ENCODE results near the gene JAK1. TPM values are rescaled to one million over a fixed set of nuclear protein-coding genes. Genes with fewer than 3 reads are reported as not detected.

Gene JAK1
- total RNA-seq, 2 experiments from 2014 or later = 213 to 236 TPM

DNA sequence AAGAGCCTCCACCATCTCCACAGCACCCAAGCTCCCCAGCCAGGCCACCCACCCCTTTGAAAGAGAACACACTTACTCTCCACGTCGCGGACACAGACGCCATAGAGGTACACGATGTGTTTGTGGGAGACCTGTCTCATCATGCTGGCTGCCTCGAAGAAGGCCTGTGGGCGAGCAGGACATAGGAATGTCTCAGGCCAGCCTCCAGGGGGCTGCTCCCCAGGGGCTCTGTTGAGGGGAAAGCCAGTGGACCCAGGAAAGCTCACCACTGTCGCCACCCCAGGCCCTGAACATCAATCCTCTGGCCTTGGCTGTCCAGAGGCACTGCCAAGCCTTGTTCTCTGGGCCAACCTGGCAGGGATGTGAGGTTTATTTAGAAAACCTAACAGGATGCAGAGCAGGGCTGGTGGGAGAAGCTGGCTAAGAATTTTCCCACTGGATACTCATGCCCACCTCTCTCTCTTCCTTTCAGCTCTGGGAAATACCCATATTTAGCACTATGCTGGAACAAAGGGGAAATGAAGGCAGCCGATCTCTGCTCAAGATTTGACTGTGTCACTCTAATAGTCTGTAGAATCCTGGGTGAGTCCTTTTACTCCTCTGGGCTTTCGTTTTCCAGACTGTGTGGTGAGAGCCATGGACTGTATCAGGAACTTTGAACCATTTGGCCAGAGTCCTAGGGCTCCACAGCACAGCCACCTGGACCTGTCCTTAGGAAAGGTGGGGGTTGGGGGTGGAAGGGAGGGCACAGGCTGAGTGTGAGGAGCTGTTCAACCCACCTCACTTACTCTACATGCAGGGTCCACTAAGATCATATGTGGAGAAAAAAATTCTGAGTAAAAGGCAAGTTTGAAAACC, 119.5 kb downstream of the JAK1 start:
- no peak overlapping the region for H3K27ac Mint-ChIP-seq
- no peaks in the 10 kb centered on the region for H3K27me3 Mint-ChIP-seq
- no peak overlapping the region for H3K4me3 Mint-ChIP-seq
- peaks cover 15% of the 10 kb centered on the region for H3K4me1 Mint-ChIP-seq
- no peak for DNase-seq
- ATAC-seq (ENCODE audit: low read depth) = no peak
- POLR2A ChIA-PET = no interaction called here
- peaks cover 17% of the 10 kb centered on the region for H3K36me3 Mint-ChIP-seq
- H3K9me3 Mint-ChIP-seq = no peaks in the 10 kb centered on the region

- POLR2A ChIA-PET = no interaction called here
- Mint-ChIP-seq H3K36me3 (peaks cover 15% of the 10 kb centered on the region), H3K27me3 (no peaks in the 10 kb centered on the region), H3K4me1 (peaks cover 9% of the 10 kb centered on the region), H3K9me3 (no peaks in the 10 kb centered on the region), H3K4me3 (no peak overlapping the region), H3K27ac (no peak overlapping the region)
- no peak for DNase-seq
- no peak for ATAC-seq (ENCODE audit: low read depth)
Observed at GRCh38 chr1:64845831-64846425, 120.4 kb downstream of the JAK1 start.

- ATAC-seq (ENCODE audit: low read depth) (no peak), DNase-seq (no peak)
- Mint-ChIP-seq H3K27ac (no peak overlapping the region), H3K4me1 (no peaks in the 10 kb centered on the region), H3K9me3 (no peaks in the 10 kb centered on the region), H3K27me3 (no peaks in the 10 kb centered on the region), H3K4me3 (no peak overlapping the region), H3K36me3 (peaks cover 15% of the 10 kb centered on the region)
- POLR2A ChIA-PET = no interaction called here
Observed at GRCh38 chr1:64844609-64845008, 121.7 kb downstream of the JAK1 start.

GRCh38 chr1:64844175-64844574, 122.2 kb downstream of the JAK1 start:
- DNase-seq (no peak), ATAC-seq (ENCODE audit: low read depth) (no peak)
- H3K36me3 Mint-ChIP-seq = peaks cover 16% of the 10 kb centered on the region
- no peak overlapping the region for H3K4me3 Mint-ChIP-seq
- H3K4me1 Mint-ChIP-seq = no peaks in the 10 kb centered on the region
- H3K27me3 Mint-ChIP-seq = no peaks in the 10 kb centered on the region
- no peaks in the 10 kb centered on the region for H3K9me3 Mint-ChIP-seq
- POLR2A ChIA-PET = no interaction called here
- no peak overlapping the region for H3K27ac Mint-ChIP-seq

- H3K9me3 Mint-ChIP-seq = no peaks in the 10 kb centered on the region
- POLR2A ChIA-PET = no interaction called here
- no peak for DNase-seq
- H3K4me1 Mint-ChIP-seq = no peaks in the 10 kb centered on the region
- H3K36me3 Mint-ChIP-seq = peaks cover 15% of the 10 kb centered on the region
- H3K27me3 Mint-ChIP-seq = no peaks in the 10 kb centered on the region
- ATAC-seq (ENCODE audit: low read depth) = no peak
- no peak overlapping the region for H3K27ac Mint-ChIP-seq
- H3K4me3 Mint-ChIP-seq = no peak overlapping the region
Observed at GRCh38 chr1:64843675-64844074, 122.7 kb downstream of the JAK1 start.

DNA sequence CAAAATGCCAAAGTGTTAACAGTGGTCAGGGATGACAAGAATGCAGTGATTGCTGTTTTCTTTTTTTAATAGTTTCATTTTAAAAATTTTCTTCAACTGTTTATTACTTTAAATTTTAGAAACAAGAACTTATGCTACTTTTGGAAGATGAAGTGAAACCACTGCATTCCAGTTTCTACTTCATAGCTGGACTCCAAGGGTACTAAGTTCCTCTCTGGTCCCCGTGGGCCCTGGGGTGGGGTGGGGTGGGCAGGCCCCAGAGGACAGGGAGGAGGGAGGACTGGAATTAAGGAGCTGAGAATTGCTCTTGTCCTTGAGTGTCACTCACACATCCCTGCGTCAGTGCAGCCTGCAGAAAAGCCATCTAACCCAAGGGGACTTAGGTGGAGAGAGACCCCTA, 124.1 kb downstream of the JAK1 start:
- ATAC-seq (ENCODE audit: low read depth) (no peak), DNase-seq (no peak)
- H3K9me3 Mint-ChIP-seq = no peaks in the 10 kb centered on the region
- H3K4me1 Mint-ChIP-seq = no peaks in the 10 kb centered on the region
- peaks cover 18% of the 10 kb centered on the region for H3K36me3 Mint-ChIP-seq
- no peak overlapping the region for H3K4me3 Mint-ChIP-seq
- POLR2A ChIA-PET = no interaction called here
- no peak overlapping the region for H3K27ac Mint-ChIP-seq
- no peaks in the 10 kb centered on the region for H3K27me3 Mint-ChIP-seq

DNA sequence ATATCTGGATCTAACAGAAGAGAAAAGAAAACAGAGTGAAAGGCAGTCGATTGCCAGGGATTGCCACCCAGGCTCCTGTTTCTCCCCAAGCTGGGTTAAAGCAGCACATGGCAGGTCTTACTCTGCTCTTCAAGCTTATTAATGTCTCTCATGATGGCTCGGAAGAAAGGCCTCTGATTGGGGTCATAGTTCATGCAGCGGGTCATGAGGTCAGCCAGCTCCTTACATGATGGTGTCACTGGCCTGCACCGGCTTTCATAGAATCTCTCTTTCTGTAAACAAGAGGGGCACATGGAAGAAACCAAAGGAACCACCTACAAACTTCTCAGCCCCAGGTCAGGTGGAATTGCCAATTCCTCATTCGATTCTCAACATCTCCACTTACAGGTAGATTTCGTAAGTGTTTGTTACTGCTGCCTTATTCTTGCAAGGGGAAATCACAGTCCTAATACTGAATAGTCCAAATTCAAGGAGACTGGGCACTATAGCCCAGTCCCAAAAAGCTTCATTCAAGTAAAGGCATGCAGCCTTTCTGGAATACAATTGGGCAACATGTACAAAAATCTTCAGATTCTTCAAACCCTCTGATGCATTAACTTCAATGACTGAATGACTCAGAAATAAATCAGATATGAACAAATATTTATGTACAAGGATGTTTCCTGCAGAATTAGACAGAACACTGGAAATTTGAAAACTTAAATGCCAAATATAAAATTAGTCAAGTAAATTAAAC, 124.9 kb downstream of the JAK1 start:
- ATAC-seq (ENCODE audit: low read depth) = no peak
- no peaks in the 10 kb centered on the region for H3K4me1 Mint-ChIP-seq
- no peaks in the 10 kb centered on the region for H3K27me3 Mint-ChIP-seq
- POLR2A ChIA-PET = no interaction called here
- no peaks in the 10 kb centered on the region for H3K9me3 Mint-ChIP-seq
- H3K27ac Mint-ChIP-seq = no peak overlapping the region
- no peak for DNase-seq
- peaks cover 23% of the 10 kb centered on the region for H3K36me3 Mint-ChIP-seq
- H3K4me3 Mint-ChIP-seq = no peak overlapping the region

- no peaks in the 10 kb centered on the region for H3K9me3 Mint-ChIP-seq
- DNase-seq (no peak), ATAC-seq (ENCODE audit: low read depth) (no peak)
- H3K4me1 Mint-ChIP-seq = no peaks in the 10 kb centered on the region
- H3K36me3 Mint-ChIP-seq = peaks cover 23% of the 10 kb centered on the region
- POLR2A ChIA-PET = no interaction called here
- no peak overlapping the region for H3K27ac Mint-ChIP-seq
- H3K4me3 Mint-ChIP-seq = no peak overlapping the region
- H3K27me3 Mint-ChIP-seq = no peaks in the 10 kb centered on the region
Observed at GRCh38 chr1:64839732-64840405, 126.5 kb downstream of the JAK1 start.

DNA sequence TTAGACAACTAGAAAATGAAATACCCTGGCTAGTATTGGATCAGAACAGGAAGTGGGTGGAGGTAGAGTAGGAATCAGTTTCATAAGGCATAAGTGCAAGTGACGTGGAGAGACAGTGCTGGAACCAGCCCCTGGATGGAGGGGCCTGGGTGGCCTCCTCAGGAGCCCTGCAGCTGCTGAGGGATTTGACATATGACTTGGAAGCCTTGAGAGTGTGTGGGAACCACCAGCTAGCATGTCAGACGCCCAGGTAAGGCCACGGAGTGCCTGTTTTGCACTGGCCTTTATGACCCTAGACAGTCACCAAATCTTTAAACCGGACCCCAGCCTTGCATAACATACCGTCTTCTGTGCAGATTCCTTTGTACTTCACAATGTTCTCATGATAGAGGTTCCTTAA, 127.1 kb downstream of the JAK1 start:
- Mint-ChIP-seq H3K36me3 (peaks cover 23% of the 10 kb centered on the region), H3K4me1 (no peaks in the 10 kb centered on the region), H3K9me3 (no peaks in the 10 kb centered on the region), H3K27ac (peak overlapping the region; percentile 40), H3K27me3 (no peaks in the 10 kb centered on the region), H3K4me3 (no peak overlapping the region)
- DNase-seq = no peak
- POLR2A ChIA-PET = no interaction called here
- no peak for ATAC-seq (ENCODE audit: low read depth)

DNA sequence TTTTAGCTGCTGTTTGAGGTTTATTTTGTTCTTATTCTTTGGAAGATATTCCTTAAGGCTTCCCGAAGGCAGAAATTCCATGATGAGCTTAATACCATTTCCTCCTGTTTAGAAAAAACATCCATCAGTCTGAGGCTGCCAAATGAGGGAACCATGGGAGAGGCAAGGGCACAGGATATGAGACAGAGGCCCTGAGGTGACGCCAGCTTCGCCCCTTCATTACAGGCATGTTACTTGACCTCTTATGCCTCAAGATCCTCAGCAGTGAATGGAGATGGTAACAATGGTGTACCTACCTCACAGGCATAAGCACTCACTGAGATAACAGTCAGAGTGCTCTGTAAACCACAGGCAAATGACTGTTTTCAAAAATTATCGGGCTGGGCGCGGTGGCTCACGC, 127.9 kb downstream of the JAK1 start:
- no peaks in the 10 kb centered on the region for H3K4me1 Mint-ChIP-seq
- no peaks in the 10 kb centered on the region for H3K27me3 Mint-ChIP-seq
- no peak for DNase-seq
- H3K4me3 Mint-ChIP-seq = no peak overlapping the region
- peaks cover 23% of the 10 kb centered on the region for H3K36me3 Mint-ChIP-seq
- no peak for ATAC-seq (ENCODE audit: low read depth)
- POLR2A ChIA-PET = no interaction called here
- no peaks in the 10 kb centered on the region for H3K9me3 Mint-ChIP-seq
- no peak overlapping the region for H3K27ac Mint-ChIP-seq

DNA sequence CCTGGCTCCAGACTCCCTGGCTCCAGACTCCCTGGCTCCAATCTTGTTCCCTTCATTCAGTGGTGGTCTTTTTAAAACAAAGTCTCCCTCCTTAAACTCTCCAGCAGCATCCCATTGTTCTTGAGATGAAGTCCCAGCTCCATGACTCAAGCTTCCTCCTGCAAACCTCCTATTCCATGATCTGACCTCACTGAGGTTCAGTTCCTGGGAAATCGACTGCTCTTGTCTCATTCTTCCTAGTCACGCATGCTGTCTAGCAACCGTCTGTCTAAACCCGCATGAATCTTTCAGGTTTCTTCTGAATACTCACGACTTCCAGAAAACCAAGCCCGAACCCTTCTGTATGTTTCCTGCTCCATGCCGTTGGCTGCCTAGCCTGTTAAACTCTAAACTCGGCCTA, 129.5 kb downstream of the JAK1 start:
- H3K27ac Mint-ChIP-seq = no peak overlapping the region
- POLR2A ChIA-PET = no interaction called here
- DNase-seq (no peak), ATAC-seq (ENCODE audit: low read depth) (no peak)
- no peaks in the 10 kb centered on the region for H3K27me3 Mint-ChIP-seq
- H3K36me3 Mint-ChIP-seq = peaks cover 21% of the 10 kb centered on the region
- no peak overlapping the region for H3K4me3 Mint-ChIP-seq
- no peaks in the 10 kb centered on the region for H3K4me1 Mint-ChIP-seq
- H3K9me3 Mint-ChIP-seq = no peaks in the 10 kb centered on the region

DNA sequence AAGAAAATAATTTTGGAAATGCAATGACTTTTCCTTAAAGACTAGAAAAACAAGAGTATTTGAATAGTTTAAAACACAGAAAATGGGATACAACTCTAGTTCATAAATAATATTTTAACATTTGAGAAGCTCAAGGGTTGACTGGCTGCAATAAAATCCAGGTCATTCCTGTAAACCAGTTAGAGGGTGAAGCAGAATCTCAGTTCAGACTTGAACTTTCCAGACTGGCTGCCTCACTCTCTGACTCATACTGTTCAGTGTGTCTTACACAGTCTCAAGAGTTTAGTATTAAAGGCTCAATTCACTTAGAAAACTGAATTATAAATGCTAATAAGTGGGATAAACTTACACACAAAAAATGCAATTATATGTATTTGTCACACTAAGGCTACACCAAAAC, 131.6 kb downstream of the JAK1 start:
- H3K4me1 Mint-ChIP-seq = peaks cover 1% of the 10 kb centered on the region
- peaks cover 18% of the 10 kb centered on the region for H3K36me3 Mint-ChIP-seq
- H3K27ac Mint-ChIP-seq = no peak overlapping the region
- H3K27me3 Mint-ChIP-seq = no peaks in the 10 kb centered on the region
- POLR2A ChIA-PET = no interaction called here
- H3K9me3 Mint-ChIP-seq = no peaks in the 10 kb centered on the region
- no peak for DNase-seq
- no peak for ATAC-seq (ENCODE audit: low read depth)
- no peak overlapping the region for H3K4me3 Mint-ChIP-seq

DNA sequence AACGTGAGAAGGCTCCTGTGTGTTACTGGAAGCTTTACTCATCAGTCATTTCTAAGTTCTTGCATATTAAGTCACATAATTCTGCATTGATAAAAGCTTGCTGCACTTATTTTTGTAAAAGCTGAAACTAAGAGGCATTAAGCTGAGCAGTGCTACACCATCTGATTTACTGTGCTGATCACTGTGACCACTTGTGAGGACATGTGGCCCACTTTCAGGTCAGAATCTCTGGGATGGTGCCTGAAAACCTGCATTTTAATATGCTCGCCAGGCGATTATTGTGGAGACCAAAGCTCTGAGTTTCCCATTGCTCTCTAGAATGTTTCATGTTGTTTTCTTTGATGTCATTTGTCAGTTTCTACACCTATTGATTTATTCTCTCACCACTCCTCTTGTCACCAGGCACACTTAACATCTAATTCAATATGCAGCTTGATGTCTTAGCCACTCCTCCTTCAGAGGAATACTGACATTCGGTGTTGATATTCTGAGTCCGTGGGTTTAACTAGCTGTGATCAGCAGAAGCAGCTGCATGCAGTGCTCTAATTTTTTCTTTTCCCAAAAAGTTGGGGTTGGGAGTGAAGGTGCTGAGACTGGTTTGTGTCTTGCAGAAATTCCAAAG, 136.2 kb downstream of the JAK1 start:
- no peaks in the 10 kb centered on the region for H3K27me3 Mint-ChIP-seq
- H3K36me3 Mint-ChIP-seq = peaks cover 4% of the 10 kb centered on the region
- no peak overlapping the region for H3K27ac Mint-ChIP-seq
- H3K4me3 Mint-ChIP-seq = no peak overlapping the region
- POLR2A ChIA-PET = no interaction called here
- H3K4me1 Mint-ChIP-seq = peaks cover 28% of the 10 kb centered on the region
- DNase-seq (no peak), ATAC-seq (ENCODE audit: low read depth) (no peak)
- no peaks in the 10 kb centered on the region for H3K9me3 Mint-ChIP-seq
